Thoracic aorta (tissue), 2 donors: ENCODE data around the gene ZP2. TPM values are rescaled to one million over a fixed set of nuclear protein-coding genes. Genes with fewer than 3 reads are reported as not detected.
A peak's percentile ranks its signal among the peaks of the same experiment; 100 is the strongest.
"Not testable (repeated sequence)": the region's sequence is repeated elsewhere in the genome, so short reads cannot be mapped to it uniquely, and the experiment has no call there.

ENCODE experiments used
- ATAC-seq: fragments of 150-250 bp; one replicate; pipeline ENCODE4 v1.8.0; 2017; ENCODE audit warnings: low read depth; ENCODE audit not compliant: insufficient number of reproducible peaks, low FRiP score
- DNase-seq: peaks from one replicate; pipeline ENCODE4 v3.0.0-alpha.2; 2020; ENCODE audit warnings: low spot score
- H3K27ac ChIP-seq, 2 donors: fragments of 200-600 bp; sonication (generic); 1 replicate in 1 of 2; 2 replicates in 1 of 2; pipeline ENCODE4 v1.5.1; 2016; ENCODE audit warnings: mild to moderate bottlenecking in 2 of 2, moderate library complexity in 2 of 2
- H3K27me3 ChIP-seq: fragments of 200-600 bp; sonication (generic); replicated peaks from 2 replicates; pipeline ENCODE4 v1.6.0; 2016; ENCODE audit warnings: mild to moderate bottlenecking; ENCODE audit not compliant: insufficient read depth
- H3K36me3 ChIP-seq: fragments of 200-600 bp; sonication (generic); one replicate; pipeline ENCODE4 v1.5.1; 2016
- H3K4me1 ChIP-seq, 2 donors: fragments of 200-600 bp; sonication (generic); 1 replicate in 1 of 2; 2 replicates in 1 of 2; pipeline versions ENCODE4 v1.5.1 to v1.6.0; 2016; ENCODE audit warnings: low read depth in 2 of 2, mild to moderate bottlenecking in 1 of 2; ENCODE audit not compliant: control insufficient read depth in 1 of 2
- H3K4me3 ChIP-seq: fragments of 200-600 bp; sonication (generic); 2 replicates; pipeline ENCODE4 v1.5.1; 2016; ENCODE audit warnings: mild to moderate bottlenecking
- H3K9me3 ChIP-seq: fragments of 200-600 bp; sonication (generic); 2 replicates; pipeline ENCODE4 v1.5.1; 2016
- total RNA-seq, 2 donors: library from RNA; depleted of rRNA; stranded (reverse); fragments of >200 nt; gene quantifications; one replicate each; pipeline versions ENCODE4 v1.1.0 to v1.2.3, GENCODE V29; 2016
- TF ChIP-seq, protein P1 (sequence below): fragments of 200-600 bp; sonication (generic); IDR thresholded peaks from one replicate; pipeline ENCODE4 v1.5.1; 2019; ENCODE audit warnings: antibody characterized with exemption

Gene ZP2
- total RNA-seq, 2 donors from 2014 or later = not detected

DNA sequence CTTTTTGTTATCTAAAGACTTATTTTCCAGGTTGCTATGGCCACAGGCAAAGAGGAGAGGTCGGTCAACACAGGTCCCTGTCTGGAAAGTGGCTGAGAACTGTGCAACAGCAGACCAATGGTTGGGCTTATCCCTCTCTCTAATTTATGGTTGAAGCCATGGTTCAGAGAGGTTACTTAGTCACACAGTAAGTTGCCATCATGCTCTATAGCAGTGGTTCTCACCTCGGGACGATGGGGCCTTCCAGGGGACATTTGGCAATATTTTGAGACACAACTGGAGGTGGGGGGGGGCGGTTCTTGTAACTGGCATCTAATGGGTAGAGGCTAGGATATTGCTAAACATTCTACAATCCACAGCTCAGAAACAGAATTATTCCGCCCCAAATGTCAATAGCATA, 53.7 kb downstream of the ZP2 start:
- H3K4me1 ChIP-seq = peaks cover 20 to 40% of the 10 kb centered on the region in 2 donors
- ATAC-seq = no peak
- no peaks in the 10 kb centered on the region for H3K9me3 ChIP-seq
- peak overlapping the region; percentile 96 for H3K4me3 ChIP-seq
- H3K27ac ChIP-seq = peak overlapping the region; percentile 76 to 79
- H3K36me3 ChIP-seq = no peaks in the 10 kb centered on the region
- TF ChIP-seq, protein P1, sequence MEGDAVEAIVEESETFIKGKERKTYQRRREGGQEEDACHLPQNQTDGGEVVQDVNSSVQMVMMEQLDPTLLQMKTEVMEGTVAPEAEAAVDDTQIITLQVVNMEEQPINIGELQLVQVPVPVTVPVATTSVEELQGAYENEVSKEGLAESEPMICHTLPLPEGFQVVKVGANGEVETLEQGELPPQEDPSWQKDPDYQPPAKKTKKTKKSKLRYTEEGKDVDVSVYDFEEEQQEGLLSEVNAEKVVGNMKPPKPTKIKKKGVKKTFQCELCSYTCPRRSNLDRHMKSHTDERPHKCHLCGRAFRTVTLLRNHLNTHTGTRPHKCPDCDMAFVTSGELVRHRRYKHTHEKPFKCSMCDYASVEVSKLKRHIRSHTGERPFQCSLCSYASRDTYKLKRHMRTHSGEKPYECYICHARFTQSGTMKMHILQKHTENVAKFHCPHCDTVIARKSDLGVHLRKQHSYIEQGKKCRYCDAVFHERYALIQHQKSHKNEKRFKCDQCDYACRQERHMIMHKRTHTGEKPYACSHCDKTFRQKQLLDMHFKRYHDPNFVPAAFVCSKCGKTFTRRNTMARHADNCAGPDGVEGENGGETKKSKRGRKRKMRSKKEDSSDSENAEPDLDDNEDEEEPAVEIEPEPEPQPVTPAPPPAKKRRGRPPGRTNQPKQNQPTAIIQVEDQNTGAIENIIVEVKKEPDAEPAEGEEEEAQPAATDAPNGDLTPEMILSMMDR = no peak
- H3K27me3 ChIP-seq = no peaks in the 10 kb centered on the region
- DNase-seq = no peak

DNA sequence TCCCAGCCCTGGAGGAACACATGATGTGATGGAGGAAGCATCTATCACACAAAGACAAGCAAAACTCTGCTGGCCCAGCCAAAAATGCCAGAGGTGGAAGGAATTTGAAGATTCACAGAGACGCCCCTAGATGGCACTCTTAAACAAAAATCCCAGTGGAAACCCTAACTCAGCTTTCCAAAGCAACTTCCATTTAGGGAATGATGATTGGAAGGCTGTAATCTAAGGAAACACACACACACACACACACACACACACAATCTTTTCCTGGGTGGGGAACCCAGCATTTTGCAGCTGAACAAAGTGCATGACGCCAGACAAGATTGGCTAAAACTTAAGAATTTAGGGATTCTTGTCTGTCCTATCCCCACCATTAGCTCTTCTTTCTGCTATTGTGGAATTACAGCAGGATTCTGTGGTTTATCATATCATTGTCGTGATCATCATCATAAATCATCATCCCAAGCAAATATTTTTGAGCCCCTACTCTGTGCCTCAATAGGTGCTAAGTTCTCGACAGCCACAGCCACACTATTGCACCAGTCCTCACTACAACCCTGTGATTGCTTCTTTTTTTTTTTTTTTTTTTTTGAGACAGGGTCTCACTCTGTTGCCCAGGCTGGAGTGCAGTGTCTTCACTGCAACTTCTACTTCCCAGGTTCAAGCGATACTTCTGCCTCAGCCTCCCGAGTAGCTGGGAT, 54.5 kb downstream of the ZP2 start:
- TF ChIP-seq, protein P1 = peak; percentile 42
- Histone ChIP-seq H3K4me1 (peaks cover 13 to 33% of the 10 kb centered on the region in 2 donors), H3K36me3 (no peaks in the 10 kb centered on the region), H3K27ac (peak overlapping the region in 1 of 2 donors; percentile 79), H3K4me3 (no peak overlapping the region), H3K27me3 (no peaks in the 10 kb centered on the region), H3K9me3 (no peaks in the 10 kb centered on the region)
- DNase-seq (no peak), ATAC-seq (no peak)

DNA sequence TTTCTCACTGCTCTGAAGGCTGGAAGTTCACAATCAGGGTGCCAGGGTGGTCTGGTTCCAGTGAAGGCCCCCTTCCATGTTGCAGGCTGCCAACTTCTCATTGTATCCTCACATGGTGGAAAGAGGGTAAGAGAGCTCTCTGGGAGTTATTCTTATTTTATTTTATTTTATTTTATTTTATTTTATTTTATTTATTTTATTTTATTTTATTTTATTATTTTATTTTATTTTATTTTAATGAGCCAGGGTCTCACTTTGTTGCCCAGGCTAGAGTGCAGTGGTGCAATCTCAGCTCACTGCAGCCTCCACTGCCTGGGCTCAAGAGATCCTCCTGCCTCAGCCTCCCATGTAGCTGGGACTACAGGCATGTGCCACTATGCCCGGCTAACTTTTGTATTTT, 55.4 kb downstream of the ZP2 start:
- H3K4me3 ChIP-seq, H3K9me3 ChIP-seq, DNase-seq, H3K36me3 ChIP-seq, H3K27ac ChIP-seq, ATAC-seq, H3K27me3 ChIP-seq: not testable (repeated sequence)
- H3K4me1 ChIP-seq = peaks cover 11 to 24% of the 10 kb centered on the region in 2 donors

DNA sequence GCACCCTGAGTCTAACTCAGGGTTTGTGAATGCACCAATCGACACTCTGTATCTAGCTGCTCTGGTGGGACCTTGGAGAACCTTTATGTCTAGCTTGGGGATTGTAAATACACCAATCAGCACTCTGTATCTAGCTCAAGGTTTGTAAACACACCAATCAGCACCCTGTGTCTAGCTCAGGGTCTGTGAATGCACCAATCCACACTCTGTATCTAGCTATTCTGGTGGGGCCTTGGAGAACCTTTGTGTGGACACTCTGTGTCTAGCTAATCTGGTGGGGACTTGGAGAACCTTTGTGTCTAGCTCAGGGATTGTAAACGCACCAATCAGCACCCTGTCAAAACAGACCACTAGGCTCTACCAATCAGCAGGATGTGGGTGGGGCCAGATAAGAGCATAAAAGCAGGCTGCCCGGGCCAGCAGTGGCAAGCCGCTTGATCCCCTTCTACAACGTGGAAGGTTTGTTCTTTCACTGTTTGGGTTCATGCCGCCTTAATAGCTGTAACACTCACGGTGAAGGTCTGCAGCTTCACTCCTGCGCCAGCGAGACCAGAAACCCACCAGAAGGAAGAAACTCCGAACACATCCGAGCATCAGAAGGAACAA, 58.1 kb downstream of the ZP2 start:
- not testable (repeated sequence) for ATAC-seq, H3K9me3 ChIP-seq, H3K27me3 ChIP-seq, H3K36me3 ChIP-seq, DNase-seq, H3K27ac ChIP-seq, H3K4me3 ChIP-seq
- H3K4me1 ChIP-seq = peaks cover 4 to 20% of the 10 kb centered on the region in 2 donors

DNA sequence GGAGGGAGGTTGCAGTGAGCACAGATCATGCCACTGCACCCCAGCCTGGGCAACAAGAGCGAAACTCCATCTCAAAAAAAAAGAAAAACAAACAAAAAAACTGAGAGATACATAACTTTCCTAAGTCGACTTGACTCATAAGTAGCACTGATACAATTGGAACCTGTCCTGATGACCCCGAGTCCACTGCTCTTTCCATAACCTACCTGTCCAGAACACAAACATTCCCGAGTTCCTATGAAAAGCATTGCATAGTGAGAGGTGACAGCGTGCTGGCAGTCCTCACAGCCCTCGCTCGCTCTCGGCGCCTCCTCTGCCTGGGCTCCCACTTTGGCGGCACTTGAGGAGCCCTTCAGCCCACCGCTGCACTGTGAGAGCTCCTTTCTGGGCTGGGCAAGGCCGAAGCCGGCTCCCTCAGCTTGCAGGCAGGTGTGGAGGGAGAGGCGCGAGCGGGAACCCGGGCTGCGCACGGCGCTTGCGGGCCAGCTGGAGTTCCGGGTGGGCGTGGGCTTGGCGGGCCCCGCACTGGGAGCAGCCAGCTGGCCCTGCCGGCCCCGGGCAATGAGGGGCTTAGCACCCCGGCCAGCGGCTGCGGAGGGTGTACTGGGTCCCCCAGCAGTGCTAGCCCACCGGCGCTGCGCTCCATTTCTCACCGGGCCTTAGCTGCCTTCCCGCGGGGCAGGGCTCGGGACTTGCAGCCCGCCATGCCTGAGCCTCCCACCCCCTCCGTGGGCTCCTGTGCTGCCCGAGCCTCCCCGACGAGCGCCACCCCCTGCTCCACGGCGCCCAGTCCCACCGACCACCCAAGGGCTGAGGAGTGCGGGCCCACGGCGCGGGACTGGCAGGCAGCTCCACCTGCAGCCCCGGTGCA, 59.0 kb downstream of the ZP2 start:
- H3K4me3 ChIP-seq, H3K9me3 ChIP-seq, H3K27ac ChIP-seq, H3K36me3 ChIP-seq, DNase-seq, H3K27me3 ChIP-seq, ATAC-seq: not testable (repeated sequence)
- peaks cover 0 to 12% of the 10 kb centered on the region in 2 donors for H3K4me1 ChIP-seq

DNA sequence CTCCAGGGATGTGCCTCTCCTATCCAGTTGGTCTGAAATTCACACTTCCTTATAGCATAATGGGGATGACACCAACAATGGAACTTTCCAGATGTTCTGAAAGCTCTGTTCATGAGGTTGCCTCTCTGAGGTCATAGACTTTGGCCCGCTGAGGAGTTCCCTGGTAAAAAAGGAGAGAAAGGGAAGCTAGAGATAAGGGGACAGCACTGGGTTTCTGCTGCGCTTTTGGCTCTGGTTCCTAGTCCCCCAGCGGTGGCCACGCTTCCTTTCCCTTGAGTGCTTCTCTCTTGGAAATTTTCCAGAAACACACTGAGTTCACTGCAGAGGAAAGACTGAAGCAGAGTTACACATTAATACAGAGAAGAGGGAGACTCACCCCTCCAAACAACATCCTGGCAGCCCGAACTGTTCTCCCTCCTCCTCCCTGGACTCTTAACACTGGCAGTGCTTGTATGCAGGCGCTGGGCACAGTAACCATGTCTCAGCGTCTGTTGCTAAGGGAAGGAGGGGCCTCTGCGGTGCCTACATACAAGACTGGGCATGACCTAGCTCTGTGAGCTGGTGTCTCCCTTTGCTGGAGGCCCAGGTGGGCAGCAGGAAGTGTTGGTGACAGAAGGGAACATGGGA, 60.9 kb downstream of the ZP2 start, which contains the start of gene DNAH3:
Gene DNAH3 (minus strand): TSS at position 472 of the 627 bp plus-strand sequence. CDS start 527 bp downstream, outside the sequence.
- ATAC-seq = no peak
- H3K36me3 ChIP-seq = no peaks in the 10 kb centered on the region
- peaks cover 0 to 6% of the 10 kb centered on the region in 2 donors for H3K4me1 ChIP-seq
- DNase-seq = no peak
- H3K27me3 ChIP-seq = no peaks in the 10 kb centered on the region
- TF ChIP-seq, protein P1 = no peak
- no peak within 1 kb of the TSS for H3K4me3 ChIP-seq
- H3K9me3 ChIP-seq = no peaks in the 10 kb centered on the region
- H3K27ac ChIP-seq = no peak within 1 kb of the TSS

Other genes with a start within 250 kb of the ZP2 start
- not detected for gene DNAH3, start 60.7 kb downstream of the ZP2 start, total RNA-seq
- gene LDAF1, start 52.9 kb downstream of the ZP2 start, total RNA-seq = 100 to 1,000 TPM; 110 to 112 TPM
- not detected for gene ANKS4B, start 22.1 kb upstream of the ZP2 start, total RNA-seq
- not detected for gene CRYM, start 66.7 kb upstream of the ZP2 start, total RNA-seq